HG03354 (cell line): ENCODE results near the gene RBP7.
"Not testable (repeated sequence)": the region's sequence is repeated elsewhere in the genome, so short reads cannot be mapped to it uniquely, and the experiment has no call there.

Experiments
- ATAC-seq: cut with Tn5 transposase; IDR thresholded peaks from one replicate; pipeline ENCODE4 v1.9.1; 2021; ENCODE audit warnings: mild to moderate bottlenecking; ENCODE audit not compliant: unreplicated experiment, poor library complexity, severe bottlenecking

The RBP7 gene

DNA sequence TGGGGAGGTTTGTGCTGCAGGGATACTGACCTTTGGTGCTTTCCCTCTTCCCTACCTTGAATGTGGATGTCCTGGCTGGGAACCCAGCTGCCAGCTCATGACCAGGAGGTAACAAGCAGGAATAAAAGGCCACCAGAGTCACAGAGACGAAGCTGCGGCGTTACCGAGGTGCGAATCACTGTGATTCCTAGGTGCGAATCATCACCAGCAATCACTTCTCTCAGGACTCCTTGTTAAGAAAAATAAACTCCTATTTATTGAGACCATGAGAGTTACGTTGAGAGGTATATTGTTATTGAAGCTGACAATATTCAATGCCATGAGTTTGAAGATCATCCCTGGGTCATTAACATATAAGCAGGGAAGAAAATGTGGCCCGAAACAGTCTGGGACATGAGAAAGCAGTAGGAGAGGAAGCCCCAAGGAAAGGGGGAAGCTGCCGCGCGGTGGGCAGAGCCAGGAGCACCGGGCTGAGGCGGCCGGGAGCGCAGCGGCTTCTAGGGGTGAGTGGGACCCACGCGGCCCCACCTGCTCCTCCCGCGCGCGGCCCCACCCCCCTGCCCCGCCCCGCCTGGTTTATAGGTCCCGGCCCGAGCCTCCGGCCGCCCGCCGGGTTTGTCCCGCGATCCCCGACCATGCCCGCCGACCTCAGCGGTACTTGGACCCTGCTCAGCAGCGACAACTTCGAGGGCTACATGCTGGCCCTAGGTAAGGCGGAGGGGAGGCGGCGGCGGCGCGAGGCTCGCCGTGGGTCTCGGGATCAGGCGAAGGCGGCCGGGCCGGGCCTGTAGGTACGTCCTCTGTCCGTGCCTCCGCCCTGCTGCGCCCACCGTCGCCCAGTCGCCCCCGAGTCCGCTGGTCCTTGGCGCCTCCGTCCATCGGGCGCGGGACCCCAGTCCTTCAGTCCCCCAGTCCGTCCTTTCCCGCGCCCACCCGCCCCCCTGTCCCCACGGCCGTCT, at the start of gene RBP7:
RBP7 (plus strand) TSS at position 605 of the 959 bp plus-strand sequence; CDS start at position 636, 31 bp downstream.
- no peak for ATAC-seq

- no peak for ATAC-seq
These were observed 39.3 kb upstream of the RBP7 start for GRCh38 chr1:9957726-9958125.

DNA sequence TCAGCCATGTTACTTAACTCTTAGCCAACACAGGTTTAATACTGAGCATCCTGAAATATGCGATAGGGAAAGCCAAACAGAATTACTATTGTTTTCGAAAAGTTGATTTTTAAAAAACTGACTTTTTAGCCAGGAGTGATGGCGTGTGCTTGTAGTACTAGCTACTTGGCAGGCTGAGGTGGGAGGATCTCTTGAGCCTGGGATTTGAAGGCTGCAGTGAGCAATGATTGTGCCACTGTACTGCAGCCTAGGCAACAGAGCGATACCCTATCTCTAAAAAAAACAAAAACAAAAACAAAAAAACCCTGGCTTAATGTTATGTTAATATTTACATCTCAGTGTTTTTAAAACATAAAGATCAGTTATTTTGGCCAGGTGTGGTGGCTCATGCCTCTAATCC, 37.0 kb upstream of the RBP7 start:
- no peak for ATAC-seq

GRCh38 chr1:9960706-9961562, 36.1 kb upstream of the RBP7 start:
- peak; percentile 51 for ATAC-seq

DNA sequence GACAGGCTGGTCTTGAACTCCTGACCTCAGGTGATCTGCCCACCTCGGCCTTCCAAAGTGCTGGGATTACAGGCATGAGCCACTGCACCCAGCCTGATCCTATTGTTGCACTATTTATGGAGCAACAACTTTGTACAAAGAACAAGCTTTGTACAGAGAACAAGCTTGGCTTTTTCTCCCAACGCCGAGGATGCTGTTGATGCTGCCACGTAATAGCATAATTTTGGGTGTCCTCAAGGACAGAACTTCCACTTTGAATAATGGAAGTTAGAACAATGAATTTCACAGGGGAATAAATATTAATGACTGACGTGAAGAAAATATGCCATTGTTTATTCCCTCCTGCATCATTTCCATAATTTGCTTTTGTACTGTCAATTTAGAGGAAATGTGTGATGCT, 12.8 kb upstream of the RBP7 start:
- no peak for ATAC-seq

DNA sequence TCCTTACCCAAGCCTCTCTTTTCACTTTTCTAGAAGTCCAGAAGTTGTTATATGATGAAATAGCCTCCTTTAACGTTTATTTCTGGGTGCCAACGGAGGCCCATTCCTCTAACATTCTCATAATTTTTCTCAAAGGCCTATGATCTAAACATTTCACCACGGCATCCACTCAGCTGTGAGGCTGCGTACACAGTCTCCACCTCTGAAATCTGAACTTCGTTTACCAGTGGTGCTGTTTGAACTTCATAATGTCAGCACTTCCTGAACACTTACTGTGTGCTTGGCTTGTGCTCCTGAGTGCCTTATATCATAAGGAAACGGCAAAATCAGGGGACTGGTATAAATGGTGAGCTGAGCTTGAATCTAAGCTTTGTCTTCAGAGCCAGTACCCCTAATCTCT, 12.0 kb upstream of the RBP7 start:
- no peak for ATAC-seq

GRCh38 chr1:9989773-9990172, 7.3 kb upstream of the RBP7 start:
- no peak for ATAC-seq

- ATAC-seq: no peak
These were observed 6.1 kb upstream of the RBP7 start for GRCh38 chr1:9990944-9991343.

DNA sequence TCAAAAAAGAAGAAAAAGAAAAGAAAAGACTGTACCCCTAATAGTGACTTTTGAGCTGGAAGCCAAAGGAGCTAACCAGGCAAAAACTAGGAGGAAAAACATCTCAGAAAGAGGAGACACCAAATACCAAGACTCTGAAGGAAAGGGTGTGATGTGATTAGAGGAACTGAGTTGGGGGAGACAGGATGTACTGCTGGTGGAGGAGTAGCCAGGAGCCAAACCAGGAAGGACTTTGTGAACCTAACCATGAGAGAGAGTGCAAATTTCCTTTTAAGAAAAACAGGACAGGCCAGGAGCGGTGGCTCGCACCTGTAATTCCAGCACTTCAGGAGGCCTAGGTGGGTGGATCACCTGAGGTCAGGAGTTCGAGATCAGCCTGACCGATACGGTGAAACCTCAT, 4.1 kb upstream of the RBP7 start:
- no peak for ATAC-seq

- ATAC-seq: no peak
These were observed 3.4 kb upstream of the RBP7 start for GRCh38 chr1:9993561-9994075.

- no peak for ATAC-seq
These were observed 4.1 kb downstream of the RBP7 start for GRCh38 chr1:10001016-10001665.

GRCh38 chr1:10005248-10005647, 8.2 kb downstream of the RBP7 start:
- ATAC-seq: not testable (repeated sequence)

- ATAC-seq: no peak
These were observed 10.1 kb downstream of the RBP7 start for GRCh38 chr1:10007169-10007568.

DNA sequence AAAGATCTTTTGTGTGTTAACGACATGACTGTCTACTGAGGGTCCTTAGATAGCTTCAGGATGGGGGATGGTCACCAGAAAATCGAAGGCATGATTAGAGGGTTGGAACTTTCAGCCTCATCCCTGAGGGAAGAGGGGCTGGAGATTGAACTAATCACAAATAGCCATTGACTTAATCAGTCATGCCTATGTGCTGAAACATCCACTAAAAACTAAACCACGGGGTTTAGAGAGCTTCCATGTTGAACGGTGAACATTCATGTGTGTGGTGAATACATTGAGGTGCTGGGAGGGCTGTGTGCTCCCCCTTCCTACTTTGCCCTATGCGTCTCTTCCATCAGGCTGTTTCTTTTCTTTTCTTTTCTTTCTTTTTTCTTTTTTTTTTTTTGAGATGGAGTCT, 17.0 kb downstream of the RBP7 start:
- ATAC-seq: no peak

DNA sequence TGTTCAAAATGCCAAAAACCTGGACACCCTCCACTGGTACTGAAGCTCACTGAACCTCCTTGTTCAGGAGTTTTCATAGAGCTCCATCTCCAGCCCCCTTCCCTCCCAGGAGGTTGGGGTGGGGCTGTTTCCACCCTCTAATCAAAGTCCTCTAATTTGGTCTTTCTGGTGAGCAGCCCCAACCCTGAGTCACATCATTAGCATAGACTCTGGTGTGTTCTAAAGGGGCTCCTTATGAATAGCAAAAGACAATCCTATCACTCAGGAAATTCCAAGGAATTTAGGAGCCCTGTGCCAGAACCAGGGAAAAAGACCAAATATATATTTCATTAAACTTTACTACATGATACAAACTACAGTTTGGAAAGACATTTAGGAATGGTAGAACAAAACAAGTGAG, 22.5 kb downstream of the RBP7 start:
- ATAC-seq: no peak

- ATAC-seq: no peak
These were observed 23.1 kb downstream of the RBP7 start for GRCh38 chr1:10020086-10020485.

- not testable (repeated sequence) for ATAC-seq
These were observed 23.6 kb downstream of the RBP7 start for GRCh38 chr1:10020678-10021077.

DNA sequence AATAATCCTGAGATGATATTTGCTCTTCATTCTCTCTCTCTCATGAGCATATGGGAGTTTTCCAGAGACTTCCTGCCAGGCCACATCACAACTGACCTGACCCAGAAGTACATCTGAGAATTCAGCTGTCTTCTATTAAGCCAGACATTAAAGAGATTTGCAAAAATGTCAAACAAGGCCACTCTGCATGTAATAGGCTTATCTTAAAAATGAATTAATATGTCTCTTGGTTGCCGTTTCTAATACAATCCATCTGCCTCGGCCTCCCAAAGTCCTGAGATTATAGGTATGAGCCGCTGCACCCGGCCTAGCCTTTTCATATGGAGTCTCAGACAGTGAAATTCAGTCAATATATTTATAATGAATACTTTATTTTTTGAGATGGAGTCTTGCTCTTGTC, 25.0 kb downstream of the RBP7 start:
- not testable (repeated sequence) for ATAC-seq

GRCh38 chr1:10022656-10023055, 25.6 kb downstream of the RBP7 start:
- no peak for ATAC-seq

DNA sequence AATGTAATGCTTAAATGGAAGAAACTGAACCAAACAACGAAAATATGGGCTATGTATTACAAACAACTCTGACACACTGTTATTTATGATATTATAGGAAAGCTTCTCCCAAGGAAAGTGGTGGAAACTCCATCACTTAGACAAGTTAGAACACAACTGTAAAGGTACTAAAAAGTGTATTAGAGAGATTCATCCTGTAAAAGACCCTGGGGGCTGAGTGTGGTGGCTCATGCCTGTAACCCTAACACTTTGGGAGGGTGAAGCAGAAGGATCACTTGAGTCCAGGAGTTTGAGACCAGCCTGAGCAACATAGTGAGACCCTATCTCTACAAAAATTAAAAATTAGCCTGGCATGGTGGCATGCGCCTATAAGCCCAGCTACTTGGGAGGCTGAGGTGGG, 28.3 kb downstream of the RBP7 start:
- no peak for ATAC-seq
